Esophagus muscularis mucosa (tissue), 4 donors: ENCODE measurements around the gene ARMS2. TPM values are rescaled to one million over a fixed set of nuclear protein-coding genes. Genes with fewer than 3 reads are reported as not detected.
A peak's percentile ranks its signal among the peaks of the same experiment; 100 is the strongest.

ENCODE experiments used
- DNase-seq: peaks from one replicate; pipeline ENCODE4 v3.0.0-alpha.2; 2017; ENCODE audit errors: extremely low spot score
- H3K27ac ChIP-seq, 4 donors: fragments of 200-600 bp; sonication (generic); replicated peaks in 1 of 4; 1 replicate in 3 of 4; 2 replicates in 1 of 4; pipeline ENCODE4 v1.5.1; 2016 to 2019; ENCODE audit warnings: mild to moderate bottlenecking in 1 of 4
- H3K27me3 ChIP-seq, 4 donors: fragments of 200-600 bp; sonication (generic); one replicate each; pipeline versions ENCODE4 v1.5.1 to v1.6.0; 2016 to 2019
- H3K36me3 ChIP-seq, 4 donors: fragments of 200-600 bp; sonication (generic); one replicate each; pipeline ENCODE4 v1.5.1; 2016 to 2019
- H3K4me1 ChIP-seq, 4 donors: fragments of 200-600 bp; sonication (generic); one replicate each; pipeline ENCODE4 v1.5.1; 2016 to 2019
- H3K4me3 ChIP-seq, 4 donors: fragments of 200-600 bp; sonication (generic); 1 replicate in 2 of 4; 2 replicates in 2 of 4; pipeline ENCODE4 v1.5.1; 2016 to 2019; ENCODE audit warnings: mild to moderate bottlenecking in 4 of 4, moderate library complexity in 1 of 4
- H3K9me3 ChIP-seq, 4 donors: fragments of 200-600 bp; sonication (generic); 1 replicate in 3 of 4; 2 replicates in 1 of 4; pipeline ENCODE4 v1.5.1; 2016 to 2019
- EP300 ChIP-seq: sonication (generic); formaldehyde crosslinking; IDR thresholded peaks from one replicate; pipeline ENCODE4 v1.6.1; 2017; ENCODE audit warnings: antibody characterized with exemption
- POLR2A ChIP-seq: fragments of 450-650 bp; IDR thresholded peaks from one replicate; pipeline ENCODE4 v1.6.1; 2017; ENCODE audit warnings: antibody characterized with exemption, moderate library complexity, mild to moderate bottlenecking, low read depth
- POLR2AphosphoS5 ChIP-seq, 2 donors: sonication (generic); formaldehyde crosslinking; IDR thresholded peaks; one replicate each; pipeline ENCODE4 v1.6.1; 2017; ENCODE audit warnings: antibody characterized with exemption in 2 of 2
- WGBS: methylation state at CpG from one replicate; pipeline ENCODE4 v1.1.5; 2018; 5-methylcytosine and 5-hydroxymethylcytosine counted together
- intact Hi-C: fragments of 100-400 bp; cut with DNase I; formaldehyde crosslinking; loops from one replicate; pipeline ENCODE4 v1.15.1; 2023
- small RNA-seq, 3 donors: library from RNA; depleted of rRNA; stranded (forward); fragments of <200 nt; gene quantifications; one replicate each; pipeline ENCODE3, GENCODE V24; 2016
- total RNA-seq, 4 donors: library from RNA; depleted of rRNA; stranded (reverse); fragments of >200 nt; gene quantifications; one replicate each; pipeline versions ENCODE4 v1.1.0 to v1.2.1, GENCODE V29; 2016
- TF ChIP-seq, protein P1 (sequence below), 3 experiments: fragments of 200-600 bp in 2 of 3; fragments of 450-650 bp in 1 of 3; sonication (generic) in 2 of 3; IDR thresholded peaks; one replicate each; pipeline ENCODE4 v1.5.1; 2017 to 2019; ENCODE audit warnings: antibody characterized with exemption in 3 of 3, mild to moderate bottlenecking in 2 of 3, moderate library complexity in 1 of 3

Gene ARMS2
- total RNA-seq, 4 donors from 2014 or later: 1.2 TPM; not detected in 3

GRCh38 chr10:122504610-122504950 lies 50.1 kb downstream of the ARMS2 start:
- H3K4me3 ChIP-seq: no peak overlapping the region
- peaks cover 21 to 33% (median 24%) of the 10 kb centered on the region in 4 donors for H3K36me3 ChIP-seq
- no peaks in the 10 kb centered on the region for H3K9me3 ChIP-seq
- H3K27ac ChIP-seq: peak overlapping the region; percentile 40 to 68 (median 61)
- TF ChIP-seq POLR2AphosphoS5 (IDR thresholded peaks at IDR 0.05): peak; percentile 86 to 94
- TF ChIP-seq, protein P1, sequence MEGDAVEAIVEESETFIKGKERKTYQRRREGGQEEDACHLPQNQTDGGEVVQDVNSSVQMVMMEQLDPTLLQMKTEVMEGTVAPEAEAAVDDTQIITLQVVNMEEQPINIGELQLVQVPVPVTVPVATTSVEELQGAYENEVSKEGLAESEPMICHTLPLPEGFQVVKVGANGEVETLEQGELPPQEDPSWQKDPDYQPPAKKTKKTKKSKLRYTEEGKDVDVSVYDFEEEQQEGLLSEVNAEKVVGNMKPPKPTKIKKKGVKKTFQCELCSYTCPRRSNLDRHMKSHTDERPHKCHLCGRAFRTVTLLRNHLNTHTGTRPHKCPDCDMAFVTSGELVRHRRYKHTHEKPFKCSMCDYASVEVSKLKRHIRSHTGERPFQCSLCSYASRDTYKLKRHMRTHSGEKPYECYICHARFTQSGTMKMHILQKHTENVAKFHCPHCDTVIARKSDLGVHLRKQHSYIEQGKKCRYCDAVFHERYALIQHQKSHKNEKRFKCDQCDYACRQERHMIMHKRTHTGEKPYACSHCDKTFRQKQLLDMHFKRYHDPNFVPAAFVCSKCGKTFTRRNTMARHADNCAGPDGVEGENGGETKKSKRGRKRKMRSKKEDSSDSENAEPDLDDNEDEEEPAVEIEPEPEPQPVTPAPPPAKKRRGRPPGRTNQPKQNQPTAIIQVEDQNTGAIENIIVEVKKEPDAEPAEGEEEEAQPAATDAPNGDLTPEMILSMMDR (IDR thresholded peaks at IDR 0.05): no peak
- WGBS: 17% methylated on average over 1 of the region's 6 CpGs
- peak; percentile 95 for DNase-seq
- no peaks in the 10 kb centered on the region for H3K27me3 ChIP-seq
- intact Hi-C loops: no loop called here
- peaks cover 10 to 32% (median 29%) of the 10 kb centered on the region in 4 donors for H3K4me1 ChIP-seq

DNA sequence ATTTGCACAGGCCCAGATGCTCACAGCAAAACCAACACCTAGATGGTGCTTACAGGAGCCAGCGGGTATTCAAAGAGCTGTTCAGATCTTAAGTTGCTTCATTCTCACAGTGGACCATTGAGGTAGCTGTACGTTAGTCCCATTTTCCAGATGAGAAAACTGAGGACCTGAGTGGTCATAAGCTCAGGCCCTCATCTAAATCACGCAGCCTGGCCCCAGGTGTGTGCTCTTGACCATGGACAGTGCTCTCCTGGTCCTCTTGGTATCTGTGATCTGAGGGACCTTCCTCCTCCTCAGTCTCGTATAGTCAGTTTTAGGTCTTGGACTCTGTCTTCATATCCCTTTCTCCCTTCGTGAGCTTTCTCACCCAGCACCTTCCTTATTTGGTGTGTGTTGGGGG lies 50.6 kb downstream of the ARMS2 start:
- WGBS: 81% methylated on average over 5 of the region's 5 CpGs
- Histone ChIP-seq H3K36me3 (peaks cover 25 to 37% (median 27%) of the 10 kb centered on the region in 4 donors), H3K27me3 (no peaks in the 10 kb centered on the region), H3K4me3 (no peak overlapping the region), H3K9me3 (no peaks in the 10 kb centered on the region), H3K27ac (peak overlapping the region in 3 of 4 donors; percentile 55 to 68 (median 67)), H3K4me1 (peaks cover 9 to 28% (median 25%) of the 10 kb centered on the region in 4 donors)
- intact Hi-C loops: no loop called here
- TF ChIP-seq POLR2AphosphoS5 (IDR thresholded peaks at IDR 0.05): no peak
- no peak for TF ChIP-seq POLR2A
- TF ChIP-seq, protein P1 (IDR thresholded peaks at IDR 0.05): no peak
- TF ChIP-seq EP300: no peak
- no peak for DNase-seq

DNA sequence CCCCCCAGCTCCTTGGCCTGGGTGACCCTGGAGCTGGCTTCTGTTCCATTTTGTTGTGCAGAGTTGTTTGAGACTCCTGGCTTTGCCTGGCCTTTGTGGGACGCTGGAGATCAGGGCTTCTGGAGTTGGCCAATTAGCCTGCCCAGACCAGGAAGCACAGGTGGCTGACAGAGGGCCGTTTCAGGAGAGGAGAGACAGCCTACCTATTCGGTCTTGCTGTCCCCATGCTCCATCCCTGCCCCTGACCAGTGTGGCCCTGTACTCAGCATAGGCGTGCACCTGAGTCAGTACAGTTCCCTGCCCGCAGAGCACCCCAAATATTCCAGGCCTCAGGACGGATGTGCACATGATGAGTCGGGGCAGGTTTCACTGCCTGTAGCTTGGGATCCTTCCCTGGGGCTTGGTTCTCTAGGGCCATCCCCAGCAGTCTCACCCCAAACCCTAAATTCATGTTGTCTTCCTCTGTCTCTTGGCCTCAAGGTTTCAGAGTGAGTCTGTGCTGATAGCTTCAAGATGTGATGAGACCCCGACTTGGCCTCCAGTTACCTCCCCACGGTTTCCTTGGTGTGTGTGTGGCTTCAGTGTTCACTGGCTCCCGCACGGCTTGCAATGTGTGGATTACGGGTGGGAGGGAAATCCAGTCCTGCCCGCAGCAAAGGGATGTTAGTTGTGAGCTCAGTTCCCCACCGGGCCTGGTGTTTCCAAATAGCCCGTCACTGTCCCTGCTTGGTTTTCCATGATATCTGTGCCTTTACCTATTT lies 51.6 kb downstream of the ARMS2 start:
- Histone ChIP-seq H3K27ac (peak overlapping the region in 1 of 4 donors; percentile 68), H3K36me3 (peaks cover 36 to 48% (median 37%) of the 10 kb centered on the region in 4 donors), H3K4me1 (peaks cover 9 to 21% (median 17%) of the 10 kb centered on the region in 4 donors), H3K4me3 (no peak overlapping the region), H3K9me3 (no peaks in the 10 kb centered on the region), H3K27me3 (no peaks in the 10 kb centered on the region)
- intact Hi-C loops: no loop called here
- DNase-seq: no peak
- TF ChIP-seq, protein P1 (IDR thresholded peaks at IDR 0.05): no peak
- TF ChIP-seq POLR2AphosphoS5 (IDR thresholded peaks at IDR 0.05) (no peak), POLR2A (no peak), EP300 (no peak)
- WGBS: 82% methylated on average over 11 of the region's 15 CpGs

Small RNA genes lying within 50 kb of the gene (small RNA-seq; reads per million reads assigned to genes)
- gene MIR3941: 0 reads per million in 3 donors

Other genes starting within 250 kb of the ARMS2 start
- under 1 TPM in 1 of 4 donors, not detected in 3; 0.29 TPM for gene BTBD16, start 183.4 kb upstream of the ARMS2 start, total RNA-seq
- gene PLEKHA1, start 79.9 kb upstream of the ARMS2 start, total RNA-seq: 100 to 1,000 TPM in 1 of 4 donors, 10 to 100 TPM in 3; 51.4 to 101 (median 62.1) TPM
- gene HTRA1, start 6.9 kb downstream of the ARMS2 start, total RNA-seq: 100 to 1,000 TPM; 101 to 146 (median 109) TPM
- gene DMBT1, start 106.1 kb downstream of the ARMS2 start, total RNA-seq: under 1 TPM in 1 of 4 donors, not detected in 3; 0.63 TPM
- not detected for gene C10orf120, start 245.2 kb downstream of the ARMS2 start, total RNA-seq